DOHH2 (cell line): ENCODE measurements around the gene CNOT6.
A peak's percentile ranks its signal among the peaks of the same experiment; 100 is the strongest.

ENCODE experiments used
- H3F3A ChIP-seq: fragments of 200-600 bp; sonication (generic), shearing (Covaris generic); 2 replicates; pipeline ENCODE4 v1.6.0; 2016; ENCODE audit warnings: antibody characterized with exemption, mild to moderate bottlenecking; ENCODE audit not compliant: control insufficient read depth, insufficient read depth
- H3K27ac ChIP-seq: fragments of 200-600 bp; sonication (generic); 2 replicates; pipeline ENCODE4 v1.5.1; 2014; ENCODE audit warnings: low read depth, mild to moderate bottlenecking, low read length, moderate library complexity
- H3K27me3 ChIP-seq: fragments of 200-600 bp; sonication (generic); 2 replicates; pipeline ENCODE4 v1.6.1; 2014; ENCODE audit warnings: mild to moderate bottlenecking, low read length, mixed read lengths; ENCODE audit not compliant: control insufficient read depth
- H3K36me3 ChIP-seq: fragments of 200-600 bp; sonication (generic); 2 replicates; pipeline ENCODE4 v1.6.1; 2014; ENCODE audit warnings: mild to moderate bottlenecking, low read length, moderate library complexity, mixed read lengths; ENCODE audit not compliant: control insufficient read depth
- H3K4me1 ChIP-seq: fragments of 200-600 bp; sonication (generic); 2 replicates; pipeline ENCODE4 v1.6.1; 2014; ENCODE audit warnings: mild to moderate bottlenecking, low read length, mixed read lengths; ENCODE audit not compliant: control insufficient read depth
- H3K4me2 ChIP-seq: fragments of 200-600 bp; sonication (generic); 2 replicates; pipeline ENCODE4 v1.6.0; 2014; ENCODE audit warnings: mild to moderate bottlenecking, low read length, moderate library complexity
- H3K4me3 ChIP-seq: fragments of 200-600 bp; sonication (generic); 2 replicates; pipeline ENCODE4 v1.5.1; 2014; ENCODE audit warnings: mild to moderate bottlenecking, low read length, mixed read lengths
- H3K79me2 ChIP-seq: fragments of 200-600 bp; sonication (generic); 2 replicates; pipeline ENCODE4 v1.6.1; 2014; ENCODE audit warnings: mild to moderate bottlenecking, low read length, mixed read lengths; ENCODE audit not compliant: control insufficient read depth
- H3K9me2 ChIP-seq: fragments of 200-600 bp; sonication (generic); replicated peaks from 2 replicates; pipeline ENCODE4 v1.6.1; 2014; ENCODE audit warnings: mild to moderate bottlenecking, low read length, mixed read lengths; ENCODE audit not compliant: control insufficient read depth
- H3K9me3 ChIP-seq: fragments of 200-600 bp; sonication (generic); 2 replicates; pipeline ENCODE4 v1.6.1; 2014; ENCODE audit warnings: antibody characterized with exemption, low read length, mixed read lengths; ENCODE audit not compliant: control insufficient read depth, insufficient read depth
- H4K20me1 ChIP-seq: fragments of 200-600 bp; sonication (generic); 2 replicates; pipeline ENCODE4 v1.6.0; 2014; ENCODE audit warnings: low read depth, mild to moderate bottlenecking, antibody characterized with exemption, low read length, moderate library complexity; ENCODE audit not compliant: control insufficient read depth, insufficient read depth
- CTCF ChIP-seq: fragments of 200-600 bp; sonication (generic); IDR thresholded peaks from one replicate; pipeline ENCODE4 v1.5.1; 2014; ENCODE audit warnings: antibody characterized with exemption, mild to moderate bottlenecking, low read depth, low read length; ENCODE audit not compliant: poor library complexity, severe bottlenecking
- EZH2phosphoT487 ChIP-seq: fragments of 200-600 bp; sonication (generic); IDR thresholded peaks from 2 replicates; pipeline ENCODE4 v1.6.1; 2017; ENCODE audit warnings: borderline replicate concordance, mild to moderate bottlenecking, antibody characterized with exemption, low read length, moderate library complexity, mixed read lengths

CNOT6 gene

DNA sequence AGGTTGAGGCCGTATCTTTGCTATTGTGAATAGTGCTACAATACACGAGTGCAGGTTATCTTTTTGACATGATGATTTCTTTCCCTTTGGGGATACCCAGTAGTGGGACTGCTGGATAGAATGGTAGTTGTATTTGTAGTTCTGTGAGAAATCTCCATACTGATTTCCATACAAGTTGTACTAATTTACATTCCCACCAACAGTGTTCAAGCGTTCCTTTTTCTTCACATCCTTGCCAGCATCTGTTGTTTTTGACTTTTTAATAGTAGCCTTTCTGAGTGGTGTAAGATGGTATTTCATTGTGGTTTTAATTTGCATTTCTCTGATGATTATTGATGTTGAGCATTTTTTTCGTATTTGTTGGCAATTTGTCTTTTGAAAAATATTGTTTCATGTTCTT lies 41.4 kb downstream of the CNOT6 start:
- no peaks in the 10 kb centered on the region for H4K20me1 ChIP-seq

GRCh38 chr5:180540050-180540694 lies 46.0 kb downstream of the CNOT6 start:
- H3K4me3 ChIP-seq = no peak overlapping the region
- H3K36me3 ChIP-seq = peaks cover 36% of the 10 kb centered on the region
- H3K9me3 ChIP-seq = no peaks in the 10 kb centered on the region
- no peaks in the 10 kb centered on the region for H3K27me3 ChIP-seq
- no peaks in the 10 kb centered on the region for H3K9me2 ChIP-seq
- no peak for TF ChIP-seq CTCF
- TF ChIP-seq EZH2phosphoT487 = no peak
- peaks cover 45% of the 10 kb centered on the region for H3K4me1 ChIP-seq
- 0 out of 2 replicates have a peak, but pooled peaks cover 4% of the 10 kb centered on the region for H3F3A ChIP-seq
- H3K4me2 ChIP-seq = no peak overlapping the region
- peaks cover 82% of the 10 kb centered on the region for H3K79me2 ChIP-seq
- no peak overlapping the region for H3K27ac ChIP-seq
- 0 out of 2 replicates have a peak, but pooled peaks cover 2% of the 10 kb centered on the region for H4K20me1 ChIP-seq

More for the DNA sequence above, 41.4 kb downstream of the CNOT6 start:
- no peak overlapping the region for H3K4me3 ChIP-seq
- H3K27me3 ChIP-seq = no peaks in the 10 kb centered on the region
- no peak for TF ChIP-seq CTCF
- no peak for TF ChIP-seq EZH2phosphoT487
- peaks cover 37% of the 10 kb centered on the region for H3K4me1 ChIP-seq
- no peaks in the 10 kb centered on the region for H3K9me2 ChIP-seq
- H3K36me3 ChIP-seq = peaks cover 37% of the 10 kb centered on the region
- no peaks in the 10 kb centered on the region for H3K9me3 ChIP-seq
- H3F3A ChIP-seq = 0 out of 2 replicates have a peak, but pooled peaks cover 4% of the 10 kb centered on the region
- peak overlapping the region; percentile 23; the same call in 1 of the 2 replicates for H3K4me2 ChIP-seq
- peak overlapping the region; percentile 36 for H3K27ac ChIP-seq
- peaks cover 63% of the 10 kb centered on the region for H3K79me2 ChIP-seq

- no peak overlapping the region for H3K4me3 ChIP-seq
- peak; percentile 64 for TF ChIP-seq CTCF
- no peak for TF ChIP-seq EZH2phosphoT487
- H3K27ac ChIP-seq = peak overlapping the region; percentile 62
- 0 out of 2 replicates have a peak, but pooled peaks cover 4% of the 10 kb centered on the region for H3F3A ChIP-seq
- no peaks in the 10 kb centered on the region for H3K9me2 ChIP-seq
- H3K27me3 ChIP-seq = no peaks in the 10 kb centered on the region
- no peaks in the 10 kb centered on the region for H3K9me3 ChIP-seq
- H3K79me2 ChIP-seq = peaks cover 84% of the 10 kb centered on the region
- peaks cover 38% of the 10 kb centered on the region for H3K36me3 ChIP-seq
- 0 out of 2 replicates have a peak, but pooled peaks cover 4% of the 10 kb centered on the region for H4K20me1 ChIP-seq
- H3K4me2 ChIP-seq = peak overlapping the region; percentile 8
- peaks cover 39% of the 10 kb centered on the region for H3K4me1 ChIP-seq
Observed at GRCh38 chr5:180541710-180542109, 47.5 kb downstream of the CNOT6 start.
